ENCODE results near the gene KIF5C.
A peak's percentile ranks its signal among the peaks of the same experiment; 100 is the strongest.

Gene KIF5C

GRCh38 chr2:148989882-148990493 lies 115.0 kb downstream of the KIF5C start:
- peak; percentile 97 for ATAC-seq

GRCh38 chr2:148990968-148991367 lies 115.9 kb downstream of the KIF5C start:
- ATAC-seq, result no peak
- TF ChIP-seq, protein P1, sequence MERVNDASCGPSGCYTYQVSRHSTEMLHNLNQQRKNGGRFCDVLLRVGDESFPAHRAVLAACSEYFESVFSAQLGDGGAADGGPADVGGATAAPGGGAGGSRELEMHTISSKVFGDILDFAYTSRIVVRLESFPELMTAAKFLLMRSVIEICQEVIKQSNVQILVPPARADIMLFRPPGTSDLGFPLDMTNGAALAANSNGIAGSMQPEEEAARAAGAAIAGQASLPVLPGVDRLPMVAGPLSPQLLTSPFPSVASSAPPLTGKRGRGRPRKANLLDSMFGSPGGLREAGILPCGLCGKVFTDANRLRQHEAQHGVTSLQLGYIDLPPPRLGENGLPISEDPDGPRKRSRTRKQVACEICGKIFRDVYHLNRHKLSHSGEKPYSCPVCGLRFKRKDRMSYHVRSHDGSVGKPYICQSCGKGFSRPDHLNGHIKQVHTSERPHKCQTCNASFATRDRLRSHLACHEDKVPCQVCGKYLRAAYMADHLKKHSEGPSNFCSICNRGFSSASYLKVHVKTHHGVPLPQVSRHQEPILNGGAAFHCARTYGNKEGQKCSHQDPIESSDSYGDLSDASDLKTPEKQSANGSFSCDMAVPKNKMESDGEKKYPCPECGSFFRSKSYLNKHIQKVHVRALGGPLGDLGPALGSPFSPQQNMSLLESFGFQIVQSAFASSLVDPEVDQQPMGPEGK (CRISPR knock-in tag; IDR thresholded peaks at IDR 0.05; ENCODE audit: borderline replicate concordance), result no peak
- TF ChIP-seq TCF4 (CRISPR knock-in tag; IDR thresholded peaks at IDR 0.05; ENCODE audit: borderline replicate concordance) (no peak), OSR1 (CRISPR knock-in tag; IDR thresholded peaks at IDR 0.05) (no peak), ARNTL (CRISPR knock-in tag; IDR thresholded peaks at IDR 0.05; ENCODE audit: borderline replicate concordance, low read depth) (no peak), ZNF565 (CRISPR knock-in tag; conservative IDR thresholded peaks at IDR 0.05; ENCODE audit: low read depth) (no peak), ZFP3 (CRISPR knock-in tag; IDR thresholded peaks at IDR 0.05) (no peak), ESRRG (CRISPR knock-in tag; IDR thresholded peaks at IDR 0.05) (no peak)
- TF ChIP-seq, protein P2, sequence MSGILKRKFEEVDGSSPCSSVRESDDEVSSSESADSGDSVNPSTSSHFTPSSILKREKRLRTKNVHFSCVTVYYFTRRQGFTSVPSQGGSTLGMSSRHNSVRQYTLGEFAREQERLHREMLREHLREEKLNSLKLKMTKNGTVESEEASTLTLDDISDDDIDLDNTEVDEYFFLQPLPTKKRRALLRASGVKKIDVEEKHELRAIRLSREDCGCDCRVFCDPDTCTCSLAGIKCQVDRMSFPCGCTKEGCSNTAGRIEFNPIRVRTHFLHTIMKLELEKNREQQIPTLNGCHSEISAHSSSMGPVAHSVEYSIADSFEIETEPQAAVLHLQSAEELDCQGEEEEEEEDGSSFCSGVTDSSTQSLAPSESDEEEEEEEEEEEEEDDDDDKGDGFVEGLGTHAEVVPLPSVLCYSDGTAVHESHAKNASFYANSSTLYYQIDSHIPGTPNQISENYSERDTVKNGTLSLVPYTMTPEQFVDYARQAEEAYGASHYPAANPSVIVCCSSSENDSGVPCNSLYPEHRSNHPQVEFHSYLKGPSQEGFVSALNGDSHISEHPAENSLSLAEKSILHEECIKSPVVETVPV (CRISPR knock-in tag; IDR thresholded peaks at IDR 0.05), result no peak

More at GRCh38 chr2:148989882-148990493, 115.0 kb downstream of the KIF5C start:
- TF ChIP-seq RARB (CRISPR knock-in tag; IDR thresholded peaks at IDR 0.05), result no peak
- TF ChIP-seq SNAI2 (CRISPR knock-in tag; IDR thresholded peaks at IDR 0.05), result no peak
- TF ChIP-seq, protein P3, sequence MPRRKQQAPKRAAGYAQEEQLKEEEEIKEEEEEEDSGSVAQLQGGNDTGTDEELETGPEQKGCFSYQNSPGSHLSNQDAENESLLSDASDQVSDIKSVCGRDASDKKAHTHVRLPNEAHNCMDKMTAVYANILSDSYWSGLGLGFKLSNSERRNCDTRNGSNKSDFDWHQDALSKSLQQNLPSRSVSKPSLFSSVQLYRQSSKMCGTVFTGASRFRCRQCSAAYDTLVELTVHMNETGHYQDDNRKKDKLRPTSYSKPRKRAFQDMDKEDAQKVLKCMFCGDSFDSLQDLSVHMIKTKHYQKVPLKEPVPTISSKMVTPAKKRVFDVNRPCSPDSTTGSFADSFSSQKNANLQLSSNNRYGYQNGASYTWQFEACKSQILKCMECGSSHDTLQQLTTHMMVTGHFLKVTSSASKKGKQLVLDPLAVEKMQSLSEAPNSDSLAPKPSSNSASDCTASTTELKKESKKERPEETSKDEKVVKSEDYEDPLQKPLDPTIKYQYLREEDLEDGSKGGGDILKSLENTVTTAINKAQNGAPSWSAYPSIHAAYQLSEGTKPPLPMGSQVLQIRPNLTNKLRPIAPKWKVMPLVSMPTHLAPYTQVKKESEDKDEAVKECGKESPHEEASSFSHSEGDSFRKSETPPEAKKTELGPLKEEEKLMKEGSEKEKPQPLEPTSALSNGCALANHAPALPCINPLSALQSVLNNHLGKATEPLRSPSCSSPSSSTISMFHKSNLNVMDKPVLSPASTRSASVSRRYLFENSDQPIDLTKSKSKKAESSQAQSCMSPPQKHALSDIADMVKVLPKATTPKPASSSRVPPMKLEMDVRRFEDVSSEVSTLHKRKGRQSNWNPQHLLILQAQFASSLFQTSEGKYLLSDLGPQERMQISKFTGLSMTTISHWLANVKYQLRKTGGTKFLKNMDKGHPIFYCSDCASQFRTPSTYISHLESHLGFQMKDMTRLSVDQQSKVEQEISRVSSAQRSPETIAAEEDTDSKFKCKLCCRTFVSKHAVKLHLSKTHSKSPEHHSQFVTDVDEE (CRISPR knock-in tag; IDR thresholded peaks at IDR 0.05), result no peak
- no peak for TF ChIP-seq ZFP30 (CRISPR knock-in tag; IDR thresholded peaks at IDR 0.05)
- TF ChIP-seq GLIS3 (CRISPR knock-in tag; IDR thresholded peaks at IDR 0.05), result no peak

DNA sequence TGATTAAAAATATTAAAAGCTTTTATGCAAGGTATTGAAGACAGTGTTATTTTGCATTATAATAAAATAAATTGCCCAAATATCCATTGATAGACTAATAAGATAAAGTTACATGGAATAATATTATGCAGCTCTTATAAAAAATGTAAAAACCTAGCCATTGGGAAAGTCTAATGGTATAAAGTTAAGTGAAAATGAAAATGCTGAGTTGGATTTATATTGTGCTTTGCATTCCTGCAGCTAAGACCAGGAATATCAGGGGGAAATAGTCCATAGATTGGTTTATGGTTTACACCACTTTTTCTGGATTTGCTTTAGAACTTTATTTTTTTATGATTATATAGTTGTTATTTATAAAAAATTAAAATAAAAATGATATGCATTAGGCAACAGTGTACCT lies 117.4 kb downstream of the KIF5C start:
- no peak for ATAC-seq
- TF ChIP-seq ZNF70 (CRISPR knock-in tag; IDR thresholded peaks at IDR 0.05) (no peak), GLIS3 (CRISPR knock-in tag; IDR thresholded peaks at IDR 0.05) (no peak), TOX (CRISPR knock-in tag; IDR thresholded peaks at IDR 0.05; ENCODE audit: borderline replicate concordance) (no peak), ESRRG (CRISPR knock-in tag; IDR thresholded peaks at IDR 0.05) (no peak), ZFP30 (CRISPR knock-in tag; IDR thresholded peaks at IDR 0.05) (no peak), ARNTL (CRISPR knock-in tag; IDR thresholded peaks at IDR 0.05; ENCODE audit: borderline replicate concordance, low read depth) (no peak)
- TF ChIP-seq, protein P1 (CRISPR knock-in tag; IDR thresholded peaks at IDR 0.05; ENCODE audit: borderline replicate concordance), result no peak
- TF ChIP-seq, protein P2 (CRISPR knock-in tag; IDR thresholded peaks at IDR 0.05), result no peak
- TF ChIP-seq, protein P3 (CRISPR knock-in tag; IDR thresholded peaks at IDR 0.05), result no peak

All from SK-N-SH treated with all-trans-retinoic acid at 6 μM for 48 hours (cell line).